HG02588 (cell line): ENCODE data around the gene TCF4.

Experiments
- ATAC-seq: cut with Tn5 transposase; IDR thresholded peaks from one replicate; pipeline ENCODE4 v1.9.1; 2021; ENCODE audit warnings: mild to moderate bottlenecking, moderate library complexity; ENCODE audit not compliant: unreplicated experiment

Gene TCF4

GRCh38 chr18:55269622-55270021 lies 318.4 kb downstream of the TCF4 start:
- ATAC-seq = no peak

GRCh38 chr18:55268628-55269275 lies 319.2 kb downstream of the TCF4 start:
- peak; percentile 49 for ATAC-seq

- ATAC-seq = peak; percentile 81
Measured at GRCh38 chr18:55268151-55268601, 319.8 kb downstream of the TCF4 start.

- no peak for ATAC-seq
Measured at GRCh38 chr18:55266981-55267380, 321.0 kb downstream of the TCF4 start.

- no peak for ATAC-seq
Measured at GRCh38 chr18:55265984-55266383, 322.0 kb downstream of the TCF4 start.

GRCh38 chr18:55265130-55265675 lies 322.8 kb downstream of the TCF4 start:
- ATAC-seq = no peak

- no peak for ATAC-seq
Measured at GRCh38 chr18:55264108-55264507, 323.9 kb downstream of the TCF4 start.

- ATAC-seq = no peak
Measured at GRCh38 chr18:55262021-55262560, 325.9 kb downstream of the TCF4 start.

- no peak for ATAC-seq
Measured at GRCh38 chr18:55261253-55261652, 326.7 kb downstream of the TCF4 start.

GRCh38 chr18:55258088-55258487 lies 329.9 kb downstream of the TCF4 start:
- ATAC-seq = no peak

GRCh38 chr18:55256929-55257289 lies 331.1 kb downstream of the TCF4 start:
- no peak for ATAC-seq

- ATAC-seq = no peak
Measured at GRCh38 chr18:55256226-55256928, 331.6 kb downstream of the TCF4 start.

GRCh38 chr18:55253814-55254213 lies 334.2 kb downstream of the TCF4 start:
- ATAC-seq = no peak

- peak; percentile 44 for ATAC-seq
Measured at GRCh38 chr18:55252901-55253300, 335.1 kb downstream of the TCF4 start.

GRCh38 chr18:55252053-55252675 lies 335.8 kb downstream of the TCF4 start:
- no peak for ATAC-seq

GRCh38 chr18:55251254-55251971 lies 336.6 kb downstream of the TCF4 start:
- ATAC-seq = no peak

- ATAC-seq = no peak
Measured at GRCh38 chr18:55250768-55251173, 337.2 kb downstream of the TCF4 start.

GRCh38 chr18:55249550-55249949 lies 338.4 kb downstream of the TCF4 start:
- peak; percentile 39 for ATAC-seq

GRCh38 chr18:55248495-55248894 lies 339.5 kb downstream of the TCF4 start:
- ATAC-seq = no peak

GRCh38 chr18:55247032-55247431 lies 341.0 kb downstream of the TCF4 start:
- ATAC-seq = no peak

- ATAC-seq = peak; percentile 43
Measured at GRCh38 chr18:55246278-55246677, 341.7 kb downstream of the TCF4 start.
